Osteocyte (in vitro differentiated cells): Measurements from ENCODE around the gene TOGARAM1. TPM values are rescaled to one million over a fixed set of nuclear protein-coding genes. Genes with fewer than 3 reads are reported as not detected.

Experiments used
- DNase-seq: peaks from one replicate; pipeline ENCODE4 v3.0.0; 2021; ENCODE audit warnings: mixed read lengths; ENCODE audit not compliant: unreplicated experiment; ENCODE audit errors: extremely low spot score
- H3K27ac Mint-ChIP-seq: one replicate; pipeline ENCODE4 v1.8.0; 2021; ENCODE audit warnings: mild to moderate bottlenecking, mixed read lengths; ENCODE audit not compliant: unreplicated experiment
- H3K27me3 Mint-ChIP-seq: one replicate; pipeline ENCODE4 v1.8.0; 2021; ENCODE audit warnings: mixed read lengths; ENCODE audit not compliant: unreplicated experiment
- H3K36me3 Mint-ChIP-seq: one replicate; pipeline ENCODE4 v1.8.0; 2021; ENCODE audit warnings: mixed read lengths; ENCODE audit not compliant: unreplicated experiment
- H3K4me1 Mint-ChIP-seq: one replicate; pipeline ENCODE4 v1.8.0; 2021; ENCODE audit warnings: mixed read lengths; ENCODE audit not compliant: unreplicated experiment
- H3K4me3 Mint-ChIP-seq: one replicate; pipeline ENCODE4 v1.8.0; 2021; ENCODE audit warnings: mild to moderate bottlenecking, moderate library complexity, mixed read lengths; ENCODE audit not compliant: unreplicated experiment
- H3K9me3 Mint-ChIP-seq: one replicate; pipeline ENCODE4 v1.8.0; 2021; ENCODE audit warnings: mixed read lengths; ENCODE audit not compliant: unreplicated experiment
- total RNA-seq: library from RNA; stranded (reverse); gene quantifications from 2 replicates; pipeline ENCODE4 v1.2.1, GENCODE V29; 2021
- TF ChIP-seq, protein P1 (sequence below): fragments of 200-600 bp; sonication (generic); IDR thresholded peaks from 2 replicates; pipeline ENCODE4 v1.5.0; 2021; ENCODE audit warnings: antibody characterized with exemption, mild to moderate bottlenecking, moderate library complexity

Gene TOGARAM1
- total RNA-seq, 1 donor from 2014 or later = 20.7 TPM

DNA sequence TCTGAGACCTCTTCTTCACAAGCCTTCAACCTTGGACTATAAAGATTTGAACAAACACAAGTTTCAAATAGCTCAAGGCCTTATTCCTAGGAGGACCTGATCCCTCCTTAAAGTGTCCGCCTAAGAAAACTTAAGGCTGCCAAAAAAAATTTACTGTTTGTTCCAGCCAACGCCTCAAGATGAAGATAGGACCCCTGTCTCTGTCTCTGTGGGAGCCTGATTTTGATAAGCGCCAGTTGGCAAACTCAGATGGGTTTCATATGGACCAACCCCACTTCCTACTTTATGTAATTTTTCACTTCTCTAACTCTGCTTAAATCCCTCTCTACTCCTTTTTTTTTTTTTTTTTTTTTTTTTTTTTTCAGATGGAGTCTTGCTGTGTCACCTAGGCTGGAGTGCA lies 161.3 kb downstream of the TOGARAM1 start:
- Mint-ChIP-seq H3K27me3 (no peaks in the 10 kb centered on the region), H3K27ac (no peak overlapping the region), H3K9me3 (no peaks in the 10 kb centered on the region), H3K4me3 (no peak overlapping the region), H3K4me1 (no peaks in the 10 kb centered on the region), H3K36me3 (peaks cover 43% of the 10 kb centered on the region)
- no peak for DNase-seq
- TF ChIP-seq, protein P1, sequence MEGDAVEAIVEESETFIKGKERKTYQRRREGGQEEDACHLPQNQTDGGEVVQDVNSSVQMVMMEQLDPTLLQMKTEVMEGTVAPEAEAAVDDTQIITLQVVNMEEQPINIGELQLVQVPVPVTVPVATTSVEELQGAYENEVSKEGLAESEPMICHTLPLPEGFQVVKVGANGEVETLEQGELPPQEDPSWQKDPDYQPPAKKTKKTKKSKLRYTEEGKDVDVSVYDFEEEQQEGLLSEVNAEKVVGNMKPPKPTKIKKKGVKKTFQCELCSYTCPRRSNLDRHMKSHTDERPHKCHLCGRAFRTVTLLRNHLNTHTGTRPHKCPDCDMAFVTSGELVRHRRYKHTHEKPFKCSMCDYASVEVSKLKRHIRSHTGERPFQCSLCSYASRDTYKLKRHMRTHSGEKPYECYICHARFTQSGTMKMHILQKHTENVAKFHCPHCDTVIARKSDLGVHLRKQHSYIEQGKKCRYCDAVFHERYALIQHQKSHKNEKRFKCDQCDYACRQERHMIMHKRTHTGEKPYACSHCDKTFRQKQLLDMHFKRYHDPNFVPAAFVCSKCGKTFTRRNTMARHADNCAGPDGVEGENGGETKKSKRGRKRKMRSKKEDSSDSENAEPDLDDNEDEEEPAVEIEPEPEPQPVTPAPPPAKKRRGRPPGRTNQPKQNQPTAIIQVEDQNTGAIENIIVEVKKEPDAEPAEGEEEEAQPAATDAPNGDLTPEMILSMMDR = no peak

Other genes with a start within 250 kb of the TOGARAM1 start
- 15.3 and 18.1 TPM in 2 replicates for gene KLHL28, start 243 bp upstream of the TOGARAM1 start, total RNA-seq
- 41.7 and 44.5 TPM in 2 replicates for gene PRPF39, start 121.9 kb downstream of the TOGARAM1 start, total RNA-seq
- 50.2 and 55.6 TPM in 2 replicates for gene FKBP3, start 172.3 kb downstream of the TOGARAM1 start, total RNA-seq
- gene FANCM, start 173.7 kb downstream of the TOGARAM1 start, total RNA-seq = 4.4 TPM in 2 replicates